B cell (primary cell): ENCODE results near the gene AP1M1. TPM values are rescaled to one million over a fixed set of nuclear protein-coding genes. Genes with fewer than 3 reads are reported as not detected.
A peak's percentile ranks its signal among the peaks of the same experiment; 100 is the strongest.

ENCODE experiments used
- ATAC-seq: fragments of 200-7000 bp; cut with Tn5 transposase; one replicate; pipeline ENCODE4 v1.10.0; 2021; ENCODE audit warnings: low read depth, mild to moderate bottlenecking, moderate number of reproducible peaks, moderate library complexity
- CTCF ChIA-PET: fragments of 350-600 bp; sonication (Branson Sonifier 250); formaldehyde crosslinking; loops from one replicate; lab custom pipeline; 2021; ENCODE audit warnings: antibody characterized with exemption, inconsistent platforms; lab: Charles Lee
- POLR2A ChIA-PET: fragments of 350-600 bp; sonication (Branson Sonifier 250); formaldehyde crosslinking; loops from one replicate; lab custom pipeline; 2021; ENCODE audit warnings: antibody characterized with exemption; lab: Charles Lee
- DNase-seq: peaks from one replicate; pipeline ENCODE4 v3.0.0; 2013
- H2AFZ ChIP-seq: 2 replicates; pipeline ENCODE4 v1.6.1; 2012; ENCODE audit warnings: mild to moderate bottlenecking, low read depth, low read length; ENCODE audit not compliant: insufficient read depth, poor library complexity, severe bottlenecking
- H3K27ac ChIP-seq, 2 donors: 1 replicate in 1 of 2; 2 replicates in 1 of 2; pipeline ENCODE4 v1.5.1; 2012 to 2013; ENCODE audit warnings: low read length in 2 of 2, mild to moderate bottlenecking in 2 of 2, moderate library complexity in 1 of 2
- H3K27me3 ChIP-seq, 4 experiments: fragments of 200-600 bp in 1 of 4; sonication (generic) in 1 of 4; replicated peaks in 1 of 4; 1 replicate in 2 of 4; 2 replicates in 2 of 4; pipeline versions ENCODE4 v1.6.1 to v1.7.0; 2013 to 2016; ENCODE audit warnings: low read length in 3 of 4, mild to moderate bottlenecking in 2 of 4, mixed read lengths in 1 of 4, moderate library complexity in 1 of 4; ENCODE audit not compliant: insufficient read depth in 4 of 4, control insufficient read depth in 3 of 4; ENCODE audit errors: control extremely low read depth in 1 of 4
- H3K36me3 ChIP-seq, 2 experiments: replicated peaks in 1 of 2; 1 replicate in 1 of 2; 2 replicates in 1 of 2; pipeline versions ENCODE4 v1.6.1 to v1.7.1; 2013; ENCODE audit warnings: low read length in 1 of 2; ENCODE audit not compliant: insufficient read depth in 2 of 2, control insufficient read depth in 1 of 2; ENCODE audit errors: control extremely low read depth in 1 of 2, extremely low read depth in 1 of 2
- H3K4me1 ChIP-seq, 2 donors: fragments of 200-600 bp in 1 of 2; sonication (generic) in 1 of 2; 1 replicate in 1 of 2; 2 replicates in 1 of 2; pipeline versions ENCODE4 v1.5.1 to v1.6.1; 2013 to 2017; ENCODE audit warnings: low read length in 2 of 2; ENCODE audit not compliant: control insufficient read depth in 2 of 2, insufficient read depth in 2 of 2
- H3K4me2 ChIP-seq: replicated peaks from 2 replicates; pipeline ENCODE3; 2012; ENCODE audit warnings: mild to moderate bottlenecking, low read depth, low read length; ENCODE audit not compliant: poor library complexity, severe bottlenecking
- H3K4me3 ChIP-seq, 5 experiments: fragments of 200-600 bp in 1 of 5; sonication (generic) in 1 of 5; 1 replicate in 3 of 5; 2 replicates in 2 of 5; pipeline versions ENCODE4 v1.5.1 to v1.7.0; 2011 to 2016; ENCODE audit warnings: low read length in 4 of 5, mild to moderate bottlenecking in 4 of 5, low read depth in 2 of 5, control low read depth in 1 of 5, moderate library complexity in 1 of 5; ENCODE audit not compliant: insufficient read depth in 1 of 5; ENCODE audit errors: control extremely low read depth in 1 of 5, extremely low read depth in 1 of 5
- H3K79me2 ChIP-seq: fragments of 200-600 bp; sonication (generic); one replicate; pipeline ENCODE4 v1.6.0; 2016; ENCODE audit warnings: low read length; ENCODE audit not compliant: control insufficient read depth, insufficient read depth
- H3K9ac ChIP-seq: fragments of 200-600 bp; sonication (generic); 2 replicates; pipeline ENCODE4 v1.6.1; 2017; ENCODE audit warnings: mild to moderate bottlenecking, low read length, moderate library complexity
- H3K9me3 ChIP-seq, 3 donors: one replicate each; pipeline versions ENCODE4 v1.6.1 to v1.7.1; 2013; ENCODE audit warnings: low read length in 2 of 3; ENCODE audit not compliant: control insufficient read depth in 2 of 3, insufficient read depth in 1 of 3; ENCODE audit errors: control extremely low read depth in 1 of 3
- H4K20me1 ChIP-seq: 2 replicates; pipeline ENCODE4 v1.6.0; 2012; ENCODE audit warnings: mild to moderate bottlenecking, low read length; ENCODE audit not compliant: insufficient read depth, control insufficient read depth, poor library complexity, severe bottlenecking
- H3K27ac Mint-ChIP-seq: one replicate; pipeline ENCODE4 v1.8.0; 2021; ENCODE audit warnings: mixed read lengths
- H3K27me3 Mint-ChIP-seq: one replicate; pipeline ENCODE4 v1.8.0; 2021; ENCODE audit warnings: mixed read lengths
- H3K4me1 Mint-ChIP-seq: one replicate; pipeline ENCODE4 v1.8.0; 2021; ENCODE audit warnings: mixed read lengths
- H3K4me3 Mint-ChIP-seq: one replicate; pipeline ENCODE4 v1.8.0; 2021; ENCODE audit warnings: mixed read lengths
- H3K9me3 Mint-ChIP-seq: one replicate; pipeline ENCODE4 v1.8.0; 2022; ENCODE audit warnings: mixed read lengths; ENCODE audit not compliant: insufficient read depth
- CTCF ChIP-seq: fragments of 200-600 bp; IDR thresholded peaks from one replicate; pipeline ENCODE4 v1.8.0; 2022; ENCODE audit warnings: antibody characterized with exemption, mild to moderate bottlenecking
- EZH2 ChIP-seq: IDR thresholded peaks from 2 replicates; pipeline ENCODE4 v1.6.1; 2012; ENCODE audit warnings: borderline replicate concordance, low read depth, mild to moderate bottlenecking, moderate library complexity, low read length; ENCODE audit not compliant: insufficient read depth, poor library complexity, severe bottlenecking
- WGBS: methylation state at CpG from one replicate; pipeline ENCODE4 v1.1.5; 2013; ENCODE audit warnings: missing lambda C conversion rate; ENCODE audit not compliant: insufficient coverage; 5-methylcytosine and 5-hydroxymethylcytosine counted together
- intact Hi-C: fragments of 100-400 bp; cut with micrococcal nuclease; formaldehyde crosslinking; loops from one replicate; pipeline ENCODE4 v1.10.0; 2022
- polyA plus RNA-seq: library from polyadenylated mRNA; depleted of rRNA; stranded (reverse); fragments of >200 nt; gene quantifications from 2 replicates; pipeline ENCODE4 v1.2.3, GENCODE V29; 2012
- total RNA-seq, 2 donors: library from RNA; stranded (reverse); fragments of 120-200 nt in 1 of 2; gene quantifications; 1 replicate in 1 of 2; 2 replicates in 1 of 2; pipeline versions ENCODE4 v1.2.3 to v1.2.4, GENCODE V29; 2013 to 2022

AP1M1 gene
- total and polyA plus RNA-seq, 2 donors (not counting 1 experiment from before 2014, with no cell fraction given) = 77.8 to 102 TPM

GRCh38 chr19:16285769-16286498 lies 88.2 kb downstream of the AP1M1 start:
- Mint-ChIP-seq H3K4me3 (peak overlapping the region; percentile 39), H3K27me3 (no peaks in the 10 kb centered on the region), H3K9me3 (no peaks in the 10 kb centered on the region), H3K4me1 (peaks cover 48% of the 10 kb centered on the region), H3K27ac (peak overlapping the region; percentile 46)
- H3K27ac ChIP-seq = no peak overlapping the region
- peaks cover 0 to 4% (median 0%) of the 10 kb centered on the region in 3 donors for H3K9me3 ChIP-seq
- H2AFZ ChIP-seq = peak overlapping the region; percentile 77
- ChIA-PET POLR2A (no interaction called here), CTCF (interaction anchor here (1.0 kb wide), 1 partner anchor 37 kb away, joined by 3 read pairs; no protein-coding TSS in a partner anchor)
- H4K20me1 ChIP-seq = no peaks in the 10 kb centered on the region
- no peak overlapping the region for H3K4me3 ChIP-seq
- ATAC-seq (no peak), DNase-seq (no peak)
- H3K36me3 ChIP-seq = no peaks in the 10 kb centered on the region
- TF ChIP-seq EZH2 (no peak), CTCF (no peak)
- peak overlapping the region; percentile 64 for H3K4me2 ChIP-seq
- 13% methylated on average over 19 of the region's 22 CpGs for WGBS
- H3K9ac ChIP-seq = peak overlapping the region; percentile 28
- peaks cover 37 to 45% of the 10 kb centered on the region in 2 donors for H3K4me1 ChIP-seq
- intact Hi-C loops = loop anchor here (5.0 kb wide), 1 partner anchor 36 kb away; the partner anchor contains the start of gene KLF2
- no peaks in the 10 kb centered on the region for H3K27me3 ChIP-seq
- H3K79me2 ChIP-seq = no peaks in the 10 kb centered on the region

GRCh38 chr19:16288544-16288943 lies 90.8 kb downstream of the AP1M1 start:
- POLR2A ChIA-PET = interaction anchor here (1.0 kb wide), 1 partner anchor 12 kb away, joined by 6 read pairs; no protein-coding TSS in a partner anchor
- CTCF ChIA-PET = no interaction called here
- peaks cover 0 to 3% (median 0%) of the 10 kb centered on the region in 4 experiments for H3K27me3 ChIP-seq
- 60% methylated on average over 6 of the region's 9 CpGs for WGBS
- peaks cover 26 to 30% of the 10 kb centered on the region in 2 donors for H3K4me1 ChIP-seq
- H4K20me1 ChIP-seq = no peaks in the 10 kb centered on the region
- no peaks in the 10 kb centered on the region for H3K27me3 Mint-ChIP-seq
- H3K4me1 Mint-ChIP-seq = peaks cover 33% of the 10 kb centered on the region
- TF ChIP-seq EZH2 = no peak
- no peaks in the 10 kb centered on the region for H3K9me3 Mint-ChIP-seq
- H3K27ac ChIP-seq = no peak overlapping the region
- peaks cover 0 to 4% (median 0%) of the 10 kb centered on the region in 3 donors for H3K9me3 ChIP-seq
- H3K36me3 ChIP-seq = no peaks in the 10 kb centered on the region
- no peak overlapping the region for H3K4me2 ChIP-seq
- intact Hi-C loops = loop anchor here (5.0 kb wide), 1 partner anchor 34 kb away; the partner anchor contains the start of gene KLF2
- H3K79me2 ChIP-seq = no peaks in the 10 kb centered on the region
- ATAC-seq = no peak
- no peak overlapping the region for H3K4me3 Mint-ChIP-seq
- H3K27ac Mint-ChIP-seq = no peak overlapping the region
- H3K4me3 ChIP-seq = no peak overlapping the region
- DNase-seq = no peak
- no peak overlapping the region for H2AFZ ChIP-seq
- no peak overlapping the region for H3K9ac ChIP-seq
